Peyer's patch (tissue), 4 donors: ENCODE data around the gene CD3E.

Experiments
- CTCF ChIP-seq, 6 experiments: fragments of 450-650 bp in 4 of 6; fragments of 200-600 bp in 2 of 6; sonication (generic) in 1 of 6; IDR thresholded peaks; one replicate each; pipeline ENCODE4 v1.5.1; 2017 to 2019; ENCODE audit warnings: antibody characterized with exemption in 6 of 6, mild to moderate bottlenecking in 3 of 6, moderate library complexity in 1 of 6
- POLR2A ChIP-seq, 2 donors: fragments of 450-650 bp; IDR thresholded peaks; one replicate each; pipeline ENCODE4 v1.5.1; 2017; ENCODE audit warnings: antibody characterized with exemption in 2 of 2, mild to moderate bottlenecking in 2 of 2, moderate library complexity in 2 of 2

GRCh38 chr11:118353084-118353710 lies 48.7 kb downstream of the CD3E start:
- TF ChIP-seq CTCF (IDR thresholded peaks at IDR 0.05): peak; percentile 26 to 67 (median 58)
- TF ChIP-seq POLR2A (IDR thresholded peaks at IDR 0.05): no peak
